Activated CD4-positive, alpha-beta T cell treated with anti-CD3 and anti-CD28 coated beads, Interleukin-2, amount 50 U/mL, for 24 hours (primary cell): ENCODE data around the gene FGFRL1.
A peak's percentile ranks its signal among the peaks of the same experiment; 100 is the strongest.
"Not testable (repeated sequence)": the region's sequence is repeated elsewhere in the genome, so short reads cannot be mapped to it uniquely, and the experiment has no call there.

Source experiments
- DNase-seq, 2 donors: peaks; one replicate each; pipeline ENCODE4 v3.0.0-alpha.2; 2020; ENCODE audit warnings: low read depth in 1 of 2, low spot score in 1 of 2

The FGFRL1 gene

DNA sequence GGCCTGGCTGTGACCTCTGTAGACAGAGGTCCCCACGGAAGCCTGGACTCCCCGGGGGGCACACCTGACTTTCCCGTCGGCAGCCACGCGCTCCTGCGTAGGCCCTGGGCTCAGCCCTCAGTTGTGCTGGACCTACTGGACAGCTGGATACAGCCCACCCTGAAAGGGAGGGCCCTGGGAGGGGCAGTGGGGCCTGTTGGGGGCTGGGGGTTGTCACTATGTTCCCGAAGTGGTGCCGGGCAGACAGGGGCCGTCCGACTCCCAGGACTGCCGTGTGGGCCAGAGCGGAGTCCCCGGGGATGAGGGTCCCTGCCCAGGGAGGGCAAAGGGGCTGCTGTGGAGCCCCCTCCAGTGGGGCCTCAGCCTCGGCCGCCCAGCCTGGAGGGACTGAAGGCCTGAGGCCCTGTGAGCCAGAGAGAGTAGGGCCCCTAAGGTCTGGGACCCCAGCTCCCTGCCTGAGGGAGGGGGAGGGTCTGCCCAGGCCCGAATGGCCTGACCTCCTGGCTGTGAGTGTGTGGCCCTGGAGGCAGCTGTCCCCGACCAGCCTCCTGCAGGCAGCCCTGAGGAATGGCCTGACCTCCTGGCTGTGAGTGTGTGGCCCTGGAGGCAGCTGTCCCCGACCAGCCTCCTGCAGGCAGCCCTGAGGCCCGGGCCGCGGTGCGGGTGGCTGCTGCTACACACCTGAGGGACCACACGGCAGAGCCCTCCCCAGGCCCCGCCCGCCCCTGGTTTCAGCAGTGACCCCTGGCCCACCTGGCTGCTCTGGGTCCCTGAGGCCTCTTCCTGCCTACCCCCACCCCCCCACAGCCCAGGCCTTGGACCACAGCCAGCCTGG, 25.8 kb downstream of the FGFRL1 start:
- no peak for DNase-seq

DNA sequence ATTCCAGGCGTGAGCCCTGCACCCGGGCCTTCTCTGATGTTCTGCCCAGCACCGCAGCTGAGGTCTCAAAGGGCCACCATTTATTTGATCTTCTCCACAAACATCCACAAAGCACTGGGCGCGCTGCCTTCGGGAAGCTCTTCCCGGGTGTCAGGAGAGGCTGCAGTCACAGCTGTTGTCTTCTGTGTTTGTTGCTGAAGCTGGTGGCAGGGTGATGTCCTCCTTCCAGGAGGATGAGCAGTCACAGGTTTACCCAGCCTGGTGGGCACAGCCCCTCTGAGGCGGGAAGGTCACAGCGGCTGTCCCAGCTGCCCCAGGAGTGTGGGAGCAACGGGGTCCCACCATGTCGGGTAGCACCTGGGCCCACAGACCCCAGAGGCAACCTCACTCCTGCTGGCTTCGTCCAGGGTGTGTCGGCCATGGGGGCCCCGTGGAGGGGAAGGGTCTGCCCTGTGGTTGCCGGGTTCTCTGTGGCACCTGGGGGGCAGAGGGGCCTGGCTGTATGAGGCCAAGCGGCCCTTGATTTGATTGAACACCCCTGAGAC, 27.6 kb downstream of the FGFRL1 start:
- no peak for DNase-seq

DNA sequence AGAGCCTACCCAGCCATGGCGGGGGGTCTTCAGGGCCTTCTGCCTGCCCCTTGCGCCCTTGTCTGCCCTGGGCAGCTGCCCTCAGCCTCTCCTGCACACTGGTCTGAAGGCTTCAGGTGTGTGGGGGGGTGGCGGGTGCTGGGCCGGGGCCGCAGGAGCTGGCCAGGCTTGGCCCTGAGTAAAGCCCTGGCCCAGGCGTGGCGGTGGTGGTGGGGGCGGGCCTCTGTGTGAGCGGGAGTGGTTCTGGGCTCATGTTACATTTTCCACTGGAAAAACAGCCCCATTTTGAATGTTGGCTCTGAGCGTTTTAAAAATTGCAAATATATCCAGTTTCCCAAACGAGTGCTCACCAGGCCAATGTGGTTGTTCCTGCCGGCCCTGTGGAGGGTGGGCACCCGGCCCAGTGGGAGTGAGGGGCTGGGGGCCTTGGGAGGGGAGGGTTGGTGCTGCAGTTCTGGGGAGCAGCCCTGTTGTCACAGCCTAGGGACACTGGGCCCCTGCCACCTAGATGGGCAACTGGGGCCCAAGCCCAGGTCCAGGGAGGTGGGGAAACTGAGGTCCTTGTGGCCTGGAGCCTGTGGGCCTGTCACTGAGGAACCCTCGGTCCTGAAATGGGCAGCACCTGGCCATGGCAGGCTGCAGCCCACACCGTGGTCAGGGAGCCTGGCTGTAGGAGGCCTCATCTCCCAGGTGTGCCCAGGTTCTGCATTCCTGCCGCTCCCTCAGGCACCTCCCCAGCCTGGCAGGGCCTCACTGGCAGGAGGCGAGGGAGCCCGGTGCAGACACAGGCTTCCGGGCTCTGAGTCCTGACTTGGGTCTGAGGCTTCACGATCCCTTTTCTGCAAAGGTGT, 28.3 kb downstream of the FGFRL1 start:
- DNase-seq: no peak

DNA sequence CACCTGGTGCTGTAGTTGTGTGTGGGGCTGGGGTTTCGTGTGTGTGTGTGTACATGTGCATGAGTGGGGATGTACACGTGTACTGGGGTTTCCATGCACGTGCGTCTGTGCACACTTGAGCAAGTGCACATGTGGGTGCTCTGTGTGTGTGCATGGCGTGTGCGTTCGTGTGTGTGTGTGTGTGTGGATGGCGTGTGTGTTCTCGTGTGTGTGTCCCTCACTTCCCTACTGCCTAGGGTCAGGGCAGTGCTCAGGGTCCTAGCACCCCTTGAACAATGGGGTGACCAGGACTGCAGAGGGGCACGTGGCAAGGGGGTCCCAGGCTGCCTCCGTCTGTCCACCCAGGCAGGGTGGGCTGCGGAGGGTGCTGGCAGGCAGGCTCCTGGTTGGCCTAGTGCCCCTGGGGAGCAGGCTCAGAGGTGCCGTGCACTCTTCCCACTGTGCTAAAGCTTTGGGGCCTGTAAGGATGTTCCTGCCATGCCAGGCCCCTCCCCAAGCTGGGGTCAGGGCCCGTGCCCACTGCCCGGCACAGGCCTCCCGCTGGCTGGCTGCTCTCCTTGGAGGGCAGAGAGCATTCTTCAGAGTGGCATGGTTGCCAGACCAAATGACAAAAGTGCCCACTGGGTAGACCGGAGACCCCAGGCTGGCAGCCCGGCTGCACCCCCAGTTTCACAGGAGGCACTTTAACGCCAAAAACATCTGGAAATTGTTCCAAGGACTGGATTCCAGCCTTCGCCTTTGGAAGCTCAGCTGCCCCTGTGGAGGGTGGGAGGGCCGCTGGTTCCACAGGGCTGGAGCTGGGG, 29.1 kb downstream of the FGFRL1 start:
- no peak for DNase-seq

DNA sequence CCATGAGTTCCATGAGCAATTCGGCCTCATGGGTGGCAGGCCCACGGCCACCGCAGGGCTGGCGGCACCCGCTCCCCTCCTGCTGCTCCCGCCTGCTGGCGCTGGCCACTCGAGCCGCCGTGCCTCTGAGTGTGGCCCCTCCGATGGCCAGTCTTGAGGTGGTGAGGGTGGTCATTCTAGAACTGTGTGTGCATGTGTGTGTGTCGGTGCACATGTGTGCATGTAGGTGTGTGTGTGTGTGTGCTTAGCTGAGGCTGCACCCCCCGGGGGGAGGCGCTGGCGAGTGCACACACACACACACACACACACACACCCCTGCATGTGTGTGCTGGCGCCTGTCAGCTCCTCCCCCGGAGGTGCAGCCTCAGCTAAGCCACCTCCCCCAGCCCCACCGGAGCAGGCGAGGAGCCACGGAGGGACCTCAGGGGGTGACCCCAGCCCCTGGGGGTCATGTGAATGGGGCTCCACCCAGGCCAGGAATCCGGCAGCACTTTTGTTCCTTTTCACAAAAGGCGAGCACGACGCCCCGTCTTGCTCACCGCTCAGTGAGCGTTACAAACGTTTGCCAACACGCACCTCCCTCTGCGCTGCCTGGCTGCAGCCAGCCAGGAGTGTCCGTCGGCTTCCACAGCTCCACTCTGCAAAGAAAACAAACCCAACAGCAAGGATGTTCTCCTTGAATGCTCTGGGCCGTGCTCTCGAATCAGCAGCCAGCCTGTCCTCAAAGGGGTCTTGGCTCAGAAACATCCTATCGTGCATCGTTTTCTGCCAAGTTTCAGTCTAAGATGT, 29.9 kb downstream of the FGFRL1 start:
- no peak for DNase-seq

DNA sequence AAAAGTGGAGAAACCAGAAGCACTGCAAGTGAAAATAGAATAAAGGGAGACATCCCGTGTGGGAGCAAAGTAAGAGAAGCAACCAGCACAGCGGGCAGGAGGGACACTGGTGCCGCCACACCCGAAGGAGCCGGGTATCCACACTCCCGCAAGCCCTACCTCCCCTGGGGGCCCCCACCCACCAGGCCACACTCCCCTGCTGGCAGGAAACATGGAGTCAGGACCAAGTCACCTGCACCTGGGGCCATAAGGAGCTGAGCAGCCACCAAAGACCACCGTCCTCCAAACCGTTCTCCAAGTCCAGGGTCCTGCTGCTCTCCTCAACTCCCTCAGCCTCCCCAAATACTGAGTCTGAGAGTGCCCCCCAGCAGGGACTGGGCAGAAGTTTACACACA, 30.5 kb downstream of the FGFRL1 start:
- DNase-seq: no peak

DNA sequence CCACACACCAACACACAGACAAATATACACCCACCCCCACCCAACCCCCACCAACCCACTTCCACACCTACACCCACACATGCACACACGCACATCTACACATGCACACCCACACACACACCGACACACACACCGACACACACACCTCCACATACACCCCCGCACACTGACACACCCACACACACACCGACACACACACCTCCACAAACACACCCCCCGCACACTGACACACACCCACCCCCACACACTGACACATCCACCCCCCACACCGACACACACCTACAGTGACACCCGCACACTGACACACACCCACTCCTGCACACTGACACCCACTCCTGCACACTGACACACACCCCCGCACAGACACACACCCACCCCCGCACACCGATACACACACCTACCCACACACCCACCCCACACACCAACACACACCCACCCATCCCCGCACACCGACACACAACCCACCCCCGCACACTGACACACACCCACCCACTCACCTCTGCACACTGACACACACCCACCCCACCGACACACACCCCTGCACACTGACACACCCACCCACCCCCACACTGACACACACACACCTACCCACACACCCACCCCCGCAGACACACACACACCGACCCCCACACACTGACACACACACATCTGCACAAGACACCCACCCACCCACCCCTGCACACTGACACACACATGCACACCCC, 31.1 kb downstream of the FGFRL1 start:
- no peak for DNase-seq

DNA sequence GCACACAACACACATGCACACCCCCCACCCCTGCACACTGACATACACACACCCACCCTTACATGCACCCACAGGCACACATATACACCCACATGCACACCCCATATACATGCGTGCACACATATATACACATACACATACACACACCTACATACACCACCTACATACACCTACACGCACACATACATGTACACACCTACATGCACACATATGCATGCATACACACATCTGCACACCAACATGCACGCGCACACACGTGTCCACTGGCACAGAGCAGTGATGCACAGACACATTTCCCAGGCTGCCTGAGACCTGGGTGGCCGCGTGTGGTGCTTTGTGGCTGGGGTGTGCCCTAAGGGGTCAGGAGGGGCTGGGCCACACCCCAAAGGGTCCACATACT, 31.7 kb downstream of the FGFRL1 start:
- DNase-seq: no peak

DNA sequence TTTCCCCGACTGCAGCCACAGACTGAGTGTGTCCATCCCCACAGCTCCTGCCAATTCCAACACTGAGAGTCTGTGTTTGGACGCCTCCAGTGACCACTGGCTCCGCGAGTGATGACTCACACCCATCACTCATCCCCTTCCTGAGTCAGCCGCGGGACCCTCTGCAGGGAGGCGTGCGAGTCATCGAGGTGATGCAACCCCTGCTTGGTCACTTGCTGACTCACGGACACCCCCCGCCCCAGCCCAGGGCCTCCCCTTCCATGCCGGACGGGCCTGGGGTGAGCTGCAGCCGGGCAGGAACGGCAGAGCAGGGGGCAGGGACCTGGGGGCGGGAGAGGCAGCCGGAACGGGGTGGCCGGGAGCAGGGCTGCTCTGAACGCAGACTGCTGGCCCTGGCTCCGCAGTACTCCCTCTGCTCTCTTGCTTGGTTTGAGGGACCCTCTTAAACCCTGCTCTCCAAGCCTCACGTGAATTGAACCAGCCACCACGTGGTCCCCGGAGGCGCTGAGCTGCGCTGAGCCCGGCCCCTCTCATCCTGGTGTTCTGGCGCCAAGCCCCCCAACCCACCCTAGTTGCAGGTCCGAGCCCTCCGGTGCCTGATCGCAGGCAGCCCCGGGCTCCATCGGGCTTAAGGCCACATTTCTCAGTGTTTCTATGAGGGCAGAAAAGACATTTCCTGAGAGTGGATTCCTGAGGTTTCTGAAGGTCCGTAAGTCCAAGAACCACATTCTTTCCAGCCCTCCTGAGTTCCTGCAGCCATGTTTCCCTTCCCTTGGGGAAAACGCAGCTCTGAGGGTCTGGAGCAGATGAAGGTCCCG, 32.4 kb downstream of the FGFRL1 start:
- DNase-seq: peak in 1 of 2 donors; percentile 9

DNA sequence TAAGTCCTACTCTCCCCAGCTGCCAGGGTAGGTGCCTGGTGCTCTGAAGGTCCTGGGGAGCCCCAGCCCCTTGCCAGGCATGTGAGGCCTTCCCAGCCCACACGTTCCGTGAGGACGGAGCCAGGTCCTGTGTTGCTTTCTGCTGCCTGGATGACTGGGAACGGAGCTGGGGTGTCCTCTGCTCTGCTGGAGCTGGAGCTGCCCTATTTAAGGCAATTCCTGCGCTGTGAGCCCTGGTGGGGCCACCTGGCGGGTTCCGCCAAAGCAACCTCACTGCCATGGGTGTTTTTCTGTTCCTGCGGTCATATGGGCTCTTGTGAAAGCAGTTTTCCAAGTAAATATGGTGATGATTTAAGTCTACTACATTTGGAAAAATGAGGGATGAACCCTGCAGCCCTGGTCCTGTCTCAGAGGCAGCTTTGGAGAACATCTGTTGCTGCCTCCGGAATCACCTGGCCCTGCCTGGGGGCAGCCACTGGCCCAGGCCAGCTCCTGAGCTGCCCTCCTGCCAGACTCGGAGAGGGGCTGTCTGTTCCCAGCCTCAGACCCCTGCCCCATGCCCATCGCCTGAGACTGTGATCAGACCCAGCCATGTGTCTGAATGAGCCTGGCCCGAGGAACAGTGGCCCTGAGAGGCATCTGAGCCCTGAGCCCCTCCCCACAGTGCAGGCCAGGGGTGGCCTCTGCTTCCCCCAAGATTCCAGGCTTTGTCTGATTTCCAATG, 33.2 kb downstream of the FGFRL1 start:
- no peak for DNase-seq

DNA sequence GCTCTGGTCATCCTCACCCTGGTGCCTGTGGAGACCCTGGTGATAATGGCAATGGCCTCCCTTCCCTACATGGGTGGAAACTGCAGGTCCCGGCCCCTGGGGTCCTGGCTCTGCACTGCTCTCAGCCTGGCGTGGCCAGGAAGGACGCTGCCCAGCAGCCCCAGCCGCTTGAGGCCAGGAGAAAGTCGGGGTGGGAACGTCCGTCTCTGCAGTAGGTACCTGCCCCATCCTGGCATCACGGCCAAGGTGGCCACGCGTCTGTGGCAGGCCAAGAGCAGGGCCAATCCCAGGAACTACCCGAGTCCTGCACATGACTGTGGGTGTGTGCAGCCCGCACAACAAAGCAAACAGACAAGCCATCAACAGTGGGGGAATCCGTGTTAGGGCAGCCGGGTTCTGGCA, 33.8 kb downstream of the FGFRL1 start:
- DNase-seq: no peak

DNA sequence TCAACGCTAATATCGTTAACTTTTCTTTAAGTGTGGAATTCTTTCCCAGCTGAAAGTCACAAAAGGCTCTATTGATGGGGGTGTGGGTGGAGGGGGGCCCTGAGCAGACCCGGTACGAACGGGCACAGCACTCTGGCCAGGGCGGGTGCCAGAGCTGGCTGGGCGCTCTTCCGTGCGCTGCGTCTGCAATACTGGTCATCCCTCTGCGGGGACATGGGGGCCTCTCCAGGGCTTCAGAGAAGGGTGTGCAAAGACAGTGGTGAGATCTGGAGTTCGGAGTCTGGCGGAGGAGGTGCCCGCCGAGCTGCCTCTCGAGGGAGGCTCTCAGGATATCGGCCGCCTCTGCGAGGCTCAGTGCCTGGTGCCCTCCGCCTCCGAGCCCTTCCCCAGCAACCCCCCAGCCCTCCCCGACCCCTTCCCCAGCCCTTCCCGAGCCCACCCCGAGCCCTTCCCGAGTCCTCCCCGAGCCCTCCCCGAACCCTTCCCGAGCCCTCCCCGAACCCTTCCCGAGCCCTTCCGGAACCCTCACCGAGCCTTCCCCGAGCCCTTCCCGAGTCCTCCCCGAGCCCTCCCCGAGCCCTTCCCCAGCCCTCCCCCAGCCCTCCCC, 34.3 kb downstream of the FGFRL1 start:
- DNase-seq: no peak

DNA sequence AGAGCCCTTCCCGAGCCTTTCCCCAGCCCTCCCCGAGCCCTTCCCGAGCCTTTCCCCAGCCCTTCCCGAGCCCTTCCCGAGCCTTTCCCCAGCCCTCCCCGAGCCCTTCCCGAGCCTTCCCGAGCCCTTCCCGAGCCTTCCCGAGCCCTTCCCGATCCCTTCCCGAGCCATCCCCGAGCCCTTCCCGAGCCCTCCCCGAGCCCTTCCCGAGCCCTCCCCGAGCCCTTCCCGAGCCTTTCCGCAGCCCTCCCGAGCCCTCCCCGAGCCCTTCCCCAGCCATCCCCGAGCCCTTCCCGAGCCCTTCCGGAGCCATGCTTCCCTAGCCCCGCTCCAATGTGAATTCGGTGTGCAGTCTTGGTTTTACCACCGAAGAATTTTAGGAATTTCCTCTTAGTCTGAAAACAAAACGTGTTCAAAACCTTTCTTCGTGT, 35.2 kb downstream of the FGFRL1 start:
- DNase-seq: not testable (repeated sequence)

DNA sequence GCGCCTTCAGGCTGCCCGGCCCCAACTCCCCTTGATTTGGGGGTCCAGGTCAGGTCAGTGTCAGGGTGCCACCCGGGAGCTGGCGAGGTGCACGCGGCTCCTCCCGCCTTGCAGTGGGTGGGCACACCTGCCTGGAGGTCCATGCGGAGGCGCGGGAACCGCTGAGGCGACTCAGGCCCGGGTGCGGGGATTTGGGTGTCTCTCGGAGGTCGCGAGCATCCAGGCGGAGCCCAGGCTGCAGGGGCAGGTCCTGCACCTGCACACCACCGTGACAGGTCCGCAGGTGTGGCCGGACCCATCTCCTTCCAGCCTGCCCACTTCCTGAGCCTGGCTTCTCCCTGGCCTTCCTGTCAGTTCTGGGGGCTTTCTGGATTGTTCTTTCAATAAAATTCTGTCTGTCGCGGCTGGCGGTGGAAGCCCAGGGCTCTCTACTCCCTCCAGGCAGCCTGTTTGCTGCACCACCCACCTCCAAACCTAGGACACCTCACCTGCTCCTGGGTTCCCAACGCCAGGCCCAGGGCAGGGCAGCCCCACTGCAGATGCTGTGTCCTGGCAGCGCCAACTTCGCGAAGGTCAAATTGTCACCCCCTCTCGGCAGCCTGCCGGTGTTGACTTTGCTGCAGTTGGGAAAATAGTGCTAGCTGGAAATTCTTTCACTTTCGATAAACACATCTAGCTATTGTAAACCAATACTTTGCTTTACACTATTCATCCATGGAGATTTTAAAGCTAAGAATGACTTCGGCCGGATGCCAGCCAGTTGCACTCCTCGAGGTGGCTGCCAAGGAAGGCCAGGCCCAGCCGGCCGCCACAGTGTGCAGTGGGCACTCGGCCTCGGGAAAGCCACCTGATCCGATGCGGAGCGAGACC, 35.9 kb downstream of the FGFRL1 start:
- DNase-seq: no peak

DNA sequence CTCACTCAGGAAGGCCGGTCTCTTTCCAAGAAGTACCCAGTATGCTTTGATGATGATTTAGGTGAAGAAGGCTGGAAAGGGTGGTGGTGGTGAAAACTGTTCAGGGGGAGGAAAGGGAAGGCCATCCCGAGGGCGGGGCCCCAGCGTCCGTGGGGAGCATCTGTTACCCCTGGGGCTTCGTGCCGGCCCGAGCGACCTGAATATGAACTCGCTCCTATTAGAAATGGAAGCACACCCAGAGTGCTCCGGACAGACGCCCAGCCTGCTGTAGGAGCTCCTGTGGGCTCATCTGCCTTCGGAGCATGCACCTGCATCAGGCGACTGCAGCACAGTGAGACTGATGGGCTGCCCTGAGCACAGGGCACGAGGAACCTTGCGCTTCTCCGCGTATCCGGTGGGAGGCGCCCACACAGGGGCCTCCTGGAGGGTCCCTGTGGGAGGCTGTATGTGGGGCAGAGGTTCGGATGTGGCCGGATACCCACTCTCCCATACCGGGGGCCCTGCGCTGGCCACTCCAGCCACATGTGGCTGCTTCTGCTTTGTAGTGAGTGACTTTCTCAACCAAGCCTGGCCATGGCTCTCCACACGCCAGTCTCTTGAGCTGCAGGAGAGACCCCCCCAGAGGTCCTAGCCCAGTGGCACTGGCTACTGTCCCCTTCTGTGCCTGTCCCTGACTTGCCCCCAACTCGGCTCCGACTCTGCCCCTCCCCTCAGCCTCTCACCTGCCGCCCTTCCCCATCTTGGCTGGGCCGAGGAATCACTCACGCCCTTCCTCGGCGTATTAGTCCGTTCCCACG, 36.7 kb downstream of the FGFRL1 start:
- no peak for DNase-seq
